Fibroblast of skin of left biceps (primary cell): ENCODE results near the gene HCST.

Experiments
- DNase-seq, 2 experiments: peaks; one replicate each; pipeline ENCODE4 v3.0.0-alpha.2; 2013; ENCODE audit warnings: low read depth in 2 of 2

HCST gene

DNA sequence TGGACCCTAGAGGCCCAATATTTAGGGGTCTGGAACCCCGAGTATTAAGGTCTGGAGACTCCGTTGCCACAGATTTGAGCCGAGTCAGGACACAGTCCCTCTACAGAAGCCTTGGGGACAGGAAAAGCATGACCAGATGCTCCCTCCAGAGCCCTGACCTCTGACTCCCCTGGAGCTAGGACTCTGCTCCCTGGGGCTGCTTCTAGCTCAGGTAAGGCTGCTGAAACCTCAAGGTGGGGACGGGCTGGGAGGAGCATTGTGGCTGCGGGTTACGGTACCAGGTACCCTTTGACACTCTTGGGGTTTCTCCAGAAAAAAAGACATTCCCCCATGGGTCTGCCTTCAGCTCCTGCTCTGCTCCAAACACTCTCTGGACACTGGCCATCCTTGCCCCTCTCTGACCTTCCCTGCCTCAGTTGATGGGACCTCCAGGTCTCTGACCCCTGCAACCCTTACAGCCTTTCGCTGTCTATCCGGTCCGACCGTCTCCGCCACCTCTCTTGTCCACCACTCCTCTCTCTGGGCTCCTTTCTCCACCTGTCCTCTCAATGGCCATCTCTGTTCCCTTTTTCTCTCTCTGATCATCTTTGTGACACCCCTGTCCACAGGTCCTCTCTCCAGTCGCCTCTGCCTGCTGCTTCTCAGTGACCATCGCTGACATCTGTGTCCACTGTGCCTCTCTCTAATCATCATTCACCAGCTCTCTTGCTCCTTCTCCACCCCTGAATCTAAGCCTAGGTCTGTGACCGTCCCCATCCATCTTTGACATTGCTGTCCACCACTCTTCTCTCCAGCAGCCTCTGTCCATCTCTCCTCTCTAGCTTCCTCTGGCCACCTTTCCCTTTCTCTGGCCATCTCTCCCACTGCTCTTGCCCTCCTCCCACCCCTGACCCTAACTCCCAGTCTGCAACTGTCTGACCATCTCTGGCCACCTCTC, 35.3 kb downstream of the HCST start:
- no peak for DNase-seq

DNA sequence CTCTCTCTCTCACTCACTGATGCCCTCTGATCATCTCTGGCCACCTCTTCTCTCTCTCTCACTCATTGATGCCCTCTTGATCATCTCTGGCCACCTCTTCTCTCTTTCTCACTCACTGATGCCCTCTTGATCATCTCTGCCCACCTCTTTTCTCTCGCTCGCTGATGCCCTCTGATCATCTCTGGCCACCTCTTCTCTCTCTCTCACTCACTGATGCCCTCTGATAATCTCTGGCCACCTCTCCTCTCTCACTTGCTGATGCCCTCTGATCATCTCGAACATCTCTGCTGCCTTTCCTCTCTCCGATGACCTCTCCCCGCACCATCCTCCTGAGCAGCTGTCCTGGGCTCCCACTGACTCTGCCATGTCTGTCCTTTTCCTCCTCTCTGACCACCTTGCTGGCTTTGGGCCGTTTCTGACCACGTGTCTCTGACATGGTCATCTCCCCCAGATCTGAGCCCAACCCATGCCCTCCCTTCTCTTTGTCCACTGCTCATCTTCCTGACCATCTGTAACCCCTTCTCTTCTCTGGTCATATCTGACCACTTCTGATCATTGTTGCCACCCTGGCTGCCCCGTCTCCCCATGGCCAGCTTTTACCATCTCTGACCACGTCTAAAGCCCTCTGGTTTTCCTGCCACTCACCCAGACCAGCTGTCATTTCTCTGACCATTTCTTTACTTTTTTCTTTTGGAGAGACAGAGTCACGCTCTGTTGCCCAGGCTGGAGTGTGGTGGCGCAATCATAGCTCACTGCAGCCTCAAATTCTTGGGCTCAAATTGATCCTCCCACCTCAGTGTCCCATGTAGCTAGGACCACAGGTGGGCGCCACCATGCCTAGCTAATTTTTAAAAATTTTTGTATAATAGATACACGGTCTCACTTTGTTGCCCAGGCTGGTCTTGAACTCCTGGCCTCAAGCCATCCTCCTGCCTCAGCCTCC, 36.2 kb downstream of the HCST start:
- DNase-seq = no peak

DNA sequence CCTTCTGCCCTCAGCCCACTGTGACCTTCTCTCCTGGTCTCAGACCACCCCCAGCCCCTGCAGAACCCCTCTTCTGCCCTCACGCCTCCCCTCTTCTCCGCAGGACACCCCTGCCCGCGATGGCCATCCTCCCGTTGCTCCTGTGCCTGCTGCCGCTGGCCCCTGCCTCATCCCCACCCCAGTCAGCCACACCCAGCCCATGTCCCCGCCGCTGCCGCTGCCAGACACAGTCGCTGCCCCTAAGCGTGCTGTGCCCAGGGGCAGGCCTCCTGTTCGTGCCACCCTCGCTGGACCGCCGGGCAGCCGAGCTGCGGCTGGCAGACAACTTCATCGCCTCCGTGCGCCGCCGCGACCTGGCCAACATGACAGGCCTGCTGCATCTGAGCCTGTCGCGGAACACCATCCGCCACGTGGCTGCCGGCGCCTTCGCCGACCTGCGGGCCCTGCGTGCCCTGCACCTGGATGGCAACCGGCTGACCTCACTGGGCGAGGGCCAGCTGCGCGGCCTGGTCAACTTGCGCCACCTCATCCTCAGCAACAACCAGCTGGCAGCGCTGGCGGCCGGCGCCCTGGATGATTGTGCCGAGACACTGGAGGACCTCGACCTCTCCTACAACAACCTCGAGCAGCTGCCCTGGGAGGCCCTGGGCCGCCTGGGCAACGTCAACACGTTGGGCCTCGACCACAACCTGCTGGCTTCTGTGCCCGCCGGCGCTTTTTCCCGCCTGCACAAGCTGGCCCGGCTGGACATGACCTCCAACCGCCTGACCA, 37.2 kb downstream of the HCST start:
- DNase-seq = no peak

DNA sequence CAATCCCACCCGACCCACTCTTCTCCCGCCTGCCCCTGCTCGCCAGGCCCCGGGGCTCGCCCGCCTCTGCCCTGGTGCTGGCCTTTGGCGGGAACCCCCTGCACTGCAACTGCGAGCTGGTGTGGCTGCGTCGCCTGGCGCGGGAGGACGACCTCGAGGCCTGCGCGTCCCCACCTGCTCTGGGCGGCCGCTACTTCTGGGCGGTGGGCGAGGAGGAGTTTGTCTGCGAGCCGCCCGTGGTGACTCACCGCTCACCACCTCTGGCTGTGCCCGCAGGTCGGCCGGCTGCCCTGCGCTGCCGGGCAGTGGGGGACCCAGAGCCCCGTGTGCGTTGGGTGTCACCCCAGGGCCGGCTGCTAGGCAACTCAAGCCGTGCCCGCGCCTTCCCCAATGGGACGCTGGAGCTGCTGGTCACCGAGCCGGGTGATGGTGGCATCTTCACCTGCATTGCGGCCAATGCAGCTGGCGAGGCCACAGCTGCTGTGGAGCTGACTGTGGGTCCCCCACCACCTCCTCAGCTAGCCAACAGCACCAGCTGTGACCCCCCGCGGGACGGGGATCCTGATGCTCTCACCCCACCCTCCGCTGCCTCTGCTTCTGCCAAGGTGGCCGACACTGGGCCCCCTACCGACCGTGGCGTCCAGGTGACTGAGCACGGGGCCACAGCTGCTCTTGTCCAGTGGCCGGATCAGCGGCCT, 37.9 kb downstream of the HCST start:
- no peak for DNase-seq

DNA sequence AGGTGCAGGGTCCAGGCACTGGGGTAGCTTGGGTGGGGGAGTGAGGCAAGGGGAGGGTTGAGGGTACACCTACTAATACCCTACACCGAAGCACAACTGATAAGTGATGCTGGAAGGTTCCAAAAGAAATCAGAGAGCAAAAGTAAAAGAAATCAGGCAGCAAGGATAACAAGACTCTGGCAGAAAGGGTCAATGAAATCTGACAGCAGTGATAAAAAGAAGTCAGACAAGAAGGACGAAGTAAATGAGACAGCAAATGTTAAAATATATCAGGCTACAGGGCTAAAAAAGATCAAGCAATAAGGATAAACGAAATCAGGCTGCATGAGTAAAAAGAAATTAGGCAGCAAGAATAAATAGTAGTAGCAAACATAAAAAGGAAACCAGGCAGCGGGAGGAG, 38.5 kb downstream of the HCST start:
- DNase-seq = no peak

DNA sequence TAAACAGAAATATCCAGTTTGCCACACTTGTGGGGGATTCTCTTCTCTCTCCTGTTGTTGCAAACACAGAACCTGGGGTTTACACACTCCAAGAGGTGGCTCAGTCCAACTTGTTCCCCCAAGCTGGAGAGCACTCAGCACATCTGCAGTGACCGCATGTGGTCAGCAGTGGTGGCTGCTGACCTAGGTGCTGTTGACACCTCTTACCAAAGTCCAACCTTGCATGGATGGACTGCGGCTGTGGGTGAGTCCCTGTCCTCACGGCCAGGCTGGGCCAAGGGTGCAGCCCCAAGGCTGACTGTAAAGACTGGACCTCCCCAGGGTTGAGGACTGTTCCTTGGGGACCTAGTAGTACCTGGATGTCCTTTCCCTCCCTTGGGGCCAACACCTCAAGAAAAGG, 39.9 kb downstream of the HCST start:
- DNase-seq = no peak

DNA sequence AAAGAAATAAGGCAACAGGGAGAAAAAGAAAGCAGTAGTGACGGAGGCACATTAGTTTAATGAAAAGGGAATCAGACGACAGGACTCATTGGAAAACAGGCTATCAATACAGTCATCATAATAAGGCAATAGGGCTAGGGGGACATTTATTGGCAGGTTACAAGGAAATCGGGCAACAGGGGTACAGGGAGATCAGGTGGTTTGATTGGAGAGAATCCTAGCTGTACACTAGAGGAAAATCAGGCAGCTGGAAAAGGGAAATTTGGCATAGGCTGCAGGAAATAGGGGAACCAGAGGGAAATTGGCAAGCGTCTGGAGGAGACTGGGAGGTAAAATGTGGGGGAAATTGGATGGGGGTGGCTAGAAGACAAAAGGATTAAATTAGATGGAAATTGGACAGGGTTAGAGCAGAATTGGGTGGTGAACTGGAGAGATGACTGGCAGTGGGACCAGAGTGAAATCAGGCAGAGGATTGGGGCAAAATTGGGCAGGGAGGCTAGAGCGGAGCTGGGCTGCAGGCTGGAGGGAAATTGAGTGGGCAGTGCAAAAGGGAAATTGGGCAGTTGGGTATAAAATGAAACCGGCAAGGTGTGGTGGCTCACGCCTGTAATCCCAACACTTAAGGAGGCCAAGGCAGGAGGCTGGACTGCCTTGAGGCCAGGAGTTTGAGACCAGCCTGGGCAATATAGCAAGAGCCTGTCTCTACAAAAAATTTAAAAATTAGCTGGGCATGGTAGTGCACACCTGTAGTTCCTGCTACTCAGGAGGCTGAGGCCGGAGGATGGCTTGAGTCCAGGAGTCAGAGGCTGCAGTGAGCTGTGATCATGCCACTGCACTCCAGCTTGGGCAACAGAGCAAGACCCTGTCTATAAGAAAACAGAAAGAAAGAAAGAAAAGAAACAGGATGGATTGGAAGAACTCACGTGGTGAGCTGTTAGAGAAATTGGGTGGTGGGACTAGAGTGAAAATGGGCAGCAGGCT, 41.3 kb downstream of the HCST start:
- DNase-seq = no peak

DNA sequence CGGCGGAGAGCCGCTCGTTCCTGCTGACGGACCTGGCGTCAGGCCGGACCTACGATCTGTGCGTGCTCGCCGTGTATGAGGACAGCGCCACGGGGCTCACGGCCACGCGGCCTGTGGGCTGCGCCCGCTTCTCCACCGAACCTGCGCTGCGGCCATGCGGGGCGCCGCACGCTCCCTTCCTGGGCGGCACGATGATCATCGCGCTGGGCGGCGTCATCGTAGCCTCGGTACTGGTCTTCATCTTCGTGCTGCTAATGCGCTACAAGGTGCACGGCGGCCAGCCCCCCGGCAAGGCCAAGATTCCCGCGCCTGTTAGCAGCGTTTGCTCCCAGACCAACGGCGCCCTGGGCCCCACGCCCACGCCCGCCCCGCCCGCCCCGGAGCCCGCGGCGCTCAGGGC, 42.2 kb downstream of the HCST start:
- DNase-seq = no peak

DNA sequence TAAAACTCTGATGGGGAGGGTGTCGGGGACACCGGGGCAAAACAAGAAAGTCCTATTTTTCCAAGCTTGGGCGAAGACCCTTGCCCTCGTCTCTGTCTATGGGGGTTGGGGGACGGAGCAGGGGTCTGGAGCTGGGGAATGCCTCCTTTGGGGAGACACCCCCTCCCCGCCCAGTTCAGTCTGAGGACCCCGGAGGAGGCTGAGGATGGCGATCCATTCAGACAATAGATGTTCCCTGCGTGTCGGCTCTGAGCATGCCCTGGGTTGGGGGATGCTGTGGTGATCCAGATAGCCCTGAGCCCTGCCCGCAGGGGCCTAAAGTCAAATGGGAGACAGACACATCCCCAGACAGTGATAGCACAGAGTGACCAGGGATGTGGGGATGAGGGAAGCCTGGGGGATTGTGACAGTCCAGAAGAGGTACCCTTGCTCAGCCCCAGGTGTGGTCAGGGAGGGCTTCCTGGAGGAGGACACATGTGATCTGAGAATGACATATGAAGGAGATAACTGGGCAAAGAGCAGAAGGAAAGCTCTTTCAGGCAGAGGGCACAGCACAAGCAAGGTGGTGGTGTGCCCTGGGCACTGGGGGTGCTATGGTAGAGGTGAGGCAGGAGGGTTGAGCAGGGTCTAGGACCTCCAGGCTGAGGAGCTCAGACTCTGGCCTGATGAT, 42.9 kb downstream of the HCST start:
- no peak for DNase-seq

DNA sequence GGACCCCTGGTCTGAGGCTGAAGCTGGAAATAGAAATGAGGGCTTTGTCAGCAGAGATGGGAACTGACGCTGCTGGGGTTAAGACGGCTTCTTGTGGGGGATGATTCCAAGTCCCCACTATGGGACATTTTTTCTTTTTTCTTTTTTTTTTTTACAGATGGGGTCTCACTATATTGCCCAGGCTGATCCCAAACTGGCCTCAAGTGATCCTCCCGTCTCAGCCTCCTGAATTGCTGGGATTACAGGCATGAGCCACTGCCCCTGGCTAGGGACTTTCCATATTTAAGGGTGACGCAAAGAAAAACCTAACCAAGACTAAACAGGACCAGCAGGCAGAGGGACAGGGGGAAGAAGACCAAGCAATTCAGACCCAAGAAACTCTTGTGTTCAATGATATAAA, 43.9 kb downstream of the HCST start:
- no peak for DNase-seq

DNA sequence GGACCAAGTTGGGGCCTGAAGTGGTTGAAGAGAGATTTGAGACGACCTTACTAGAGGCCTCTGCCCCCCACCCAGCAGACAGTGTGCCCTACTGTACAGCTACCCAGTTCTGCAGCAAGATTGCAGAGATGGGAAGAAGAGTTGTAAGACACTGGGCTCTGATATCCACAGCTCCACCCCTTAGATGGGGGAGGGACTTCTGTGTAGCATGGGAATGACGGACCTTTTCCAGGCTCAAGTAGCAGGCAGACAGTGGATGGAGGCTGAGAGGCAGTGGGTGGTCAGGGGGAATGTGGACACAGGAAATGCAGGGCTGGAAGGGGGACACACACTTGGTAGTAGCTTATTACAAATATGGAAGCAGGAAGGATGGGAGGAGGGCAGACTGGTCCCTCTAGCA, 46.8 kb downstream of the HCST start:
- DNase-seq = no peak
